Brain pericyte (primary cell): ENCODE data around the gene ESPN.
"Not testable (repeated sequence)": the region's sequence is repeated elsewhere in the genome, so short reads cannot be mapped to it uniquely, and the experiment has no call there.

Experiments
- DNase-seq: peaks from one replicate; pipeline ENCODE4 v3.0.0-alpha.2; 2012; ENCODE audit warnings: low read depth, low spot score

ESPN gene

GRCh38 chr1:6427441-6428390 lies 3.1 kb downstream of the ESPN start:
- DNase-seq, result no peak

- not testable (repeated sequence) for DNase-seq
Observed at GRCh38 chr1:6428453-6428852, 3.9 kb downstream of the ESPN start.

- not testable (repeated sequence) for DNase-seq
Observed at GRCh38 chr1:6429660-6430411, 5.3 kb downstream of the ESPN start.

- DNase-seq, result not testable (repeated sequence)
Observed at GRCh38 chr1:6431645-6432579, 7.3 kb downstream of the ESPN start.

- no peak for DNase-seq
Observed at GRCh38 chr1:6434186-6434585, 9.6 kb downstream of the ESPN start.

- no peak for DNase-seq
Observed at GRCh38 chr1:6435129-6435528, 10.6 kb downstream of the ESPN start.

- no peak for DNase-seq
Observed at GRCh38 chr1:6435547-6435946, 11.0 kb downstream of the ESPN start.

GRCh38 chr1:6436277-6436676 lies 11.7 kb downstream of the ESPN start:
- DNase-seq, result not testable (repeated sequence)

GRCh38 chr1:6437012-6437700 lies 12.6 kb downstream of the ESPN start:
- not testable (repeated sequence) for DNase-seq

GRCh38 chr1:6438047-6438525 lies 13.5 kb downstream of the ESPN start:
- DNase-seq, result no peak

GRCh38 chr1:6440198-6441126 lies 15.9 kb downstream of the ESPN start:
- no peak for DNase-seq

- no peak for DNase-seq
Observed at GRCh38 chr1:6441586-6441985, 17.0 kb downstream of the ESPN start.

- DNase-seq, result no peak
Observed at GRCh38 chr1:6443339-6444115, 19.0 kb downstream of the ESPN start.

GRCh38 chr1:6444377-6444776 lies 19.8 kb downstream of the ESPN start:
- no peak for DNase-seq

GRCh38 chr1:6445062-6445763 lies 20.6 kb downstream of the ESPN start:
- DNase-seq, result no peak

GRCh38 chr1:6445929-6446328 lies 21.4 kb downstream of the ESPN start:
- not testable (repeated sequence) for DNase-seq

GRCh38 chr1:6446665-6447015 lies 22.1 kb downstream of the ESPN start:
- DNase-seq, result no peak
